ENCODE measurements around the gene KIFBP. TPM values are rescaled to one million over a fixed set of nuclear protein-coding genes. Genes with fewer than 3 reads are reported as not detected.
"Not testable (repeated sequence)": the region's sequence is repeated elsewhere in the genome, so short reads cannot be mapped to it uniquely, and the experiment has no call there.

The KIFBP gene
- total and polyA plus RNA-seq, 2 donors (not counting 1 experiment from before 2014, with no cell fraction given), result 29.7 to 62.0 TPM

DNA sequence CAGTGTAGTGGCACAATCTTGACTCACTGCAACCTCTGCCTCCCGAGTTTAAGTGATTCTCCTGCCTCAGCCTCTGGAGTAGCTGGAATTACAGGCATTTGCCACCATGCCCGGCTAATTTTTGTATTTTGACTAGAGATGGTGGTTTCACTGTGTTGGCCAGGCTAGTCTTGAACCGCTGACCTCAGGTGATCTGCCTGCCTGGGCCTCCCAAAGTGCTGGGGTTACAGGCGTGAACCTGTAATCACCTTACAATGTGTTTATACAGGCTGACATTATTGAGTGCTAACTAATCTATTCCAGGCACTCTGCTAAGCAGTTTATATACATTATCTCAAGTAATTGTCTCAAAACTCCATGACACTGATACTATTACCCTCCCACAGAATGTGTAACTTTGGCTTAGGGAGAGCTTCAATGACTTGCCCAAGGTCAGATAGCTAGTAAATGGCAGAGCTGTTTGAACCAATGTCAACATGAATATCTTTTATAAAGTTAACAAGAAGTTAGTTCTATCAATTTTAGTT lies 36.8 kb downstream of the KIFBP start:
- Histone ChIP-seq H3K4me1 (ENCODE audit: control insufficient read depth, extremely low read depth, insufficient read depth, low read length) (no peaks in the 10 kb centered on the region), H3K9me3 (ENCODE audit: control insufficient read depth, insufficient read depth, low read depth, low read length) (no peaks in the 10 kb centered on the region)
- TF ChIP-seq EZH2 (IDR thresholded peaks at IDR 0.05; ENCODE audit: low read length, missing control alignments) (no peak), CTCF (conservative IDR thresholded peaks at IDR 0.05 in 1 of 2, IDR thresholded peaks at IDR 0.05 in 1 of 2; ENCODE audit: low read depth in 1 of 2, low read length in 2 of 2) (no peak)

GRCh38 chr10:69033256-69033655 lies 44.7 kb downstream of the KIFBP start:
- no peaks in the 10 kb centered on the region for H3K9me3 ChIP-seq (ENCODE audit: control insufficient read depth, insufficient read depth, low read depth, low read length)
- no peak overlapping the region for H3K4me3 ChIP-seq (replicated peaks in 1 of 4; ENCODE audit: control extremely low read depth in 1 of 4, insufficient read depth in 1 of 4, low read depth in 3 of 4, low read length in 4 of 4)
- H3K9ac ChIP-seq (ENCODE audit: insufficient read depth, low read length), result no peak overlapping the region
- H3K4me1 ChIP-seq (ENCODE audit: control insufficient read depth, extremely low read depth, insufficient read depth, low read length), result no peaks in the 10 kb centered on the region
- no peak for DNase-seq (ENCODE audit: low read depth in 2 of 2)
- H4K20me1 ChIP-seq (ENCODE audit: control insufficient read depth, extremely low read depth, insufficient read depth, low read length), result no peaks in the 10 kb centered on the region
- no peaks in the 10 kb centered on the region for H3K27me3 ChIP-seq (ENCODE audit: control insufficient read depth, insufficient read depth, low read length)
- H2AFZ ChIP-seq (ENCODE audit: low read length), result no peak overlapping the region
- H3K79me2 ChIP-seq (ENCODE audit: control insufficient read depth, insufficient read depth, low read length), result no peaks in the 10 kb centered on the region
- H3K27ac ChIP-seq (ENCODE audit: insufficient read depth, low read length), result no peak overlapping the region
- H3K36me3 ChIP-seq (ENCODE audit: control insufficient read depth, insufficient read depth, low read length), result no peaks in the 10 kb centered on the region
- TF ChIP-seq EZH2 (IDR thresholded peaks at IDR 0.05; ENCODE audit: low read length, missing control alignments) (no peak), CTCF (conservative IDR thresholded peaks at IDR 0.05 in 1 of 2, IDR thresholded peaks at IDR 0.05 in 1 of 2; ENCODE audit: low read depth in 1 of 2, low read length in 2 of 2) (no peak)
- no peak overlapping the region for H3K4me2 ChIP-seq (ENCODE audit: extremely low read depth, insufficient read depth, low read length)

More for the DNA sequence above, 36.8 kb downstream of the KIFBP start:
- no peaks in the 10 kb centered on the region for H3K79me2 ChIP-seq (ENCODE audit: control insufficient read depth, insufficient read depth, low read length)
- H3K9ac ChIP-seq (ENCODE audit: insufficient read depth, low read length), result no peak overlapping the region
- no peaks in the 10 kb centered on the region for H3K27me3 ChIP-seq (ENCODE audit: control insufficient read depth, insufficient read depth, low read length)
- H3K4me3 ChIP-seq (replicated peaks in 1 of 4; ENCODE audit: control extremely low read depth in 1 of 4, insufficient read depth in 1 of 4, low read depth in 3 of 4, low read length in 4 of 4), result no peak overlapping the region
- no peaks in the 10 kb centered on the region for H4K20me1 ChIP-seq (ENCODE audit: control insufficient read depth, extremely low read depth, insufficient read depth, low read length)
- no peak overlapping the region for H3K4me2 ChIP-seq (ENCODE audit: extremely low read depth, insufficient read depth, low read length)
- H3K36me3 ChIP-seq (ENCODE audit: control insufficient read depth, insufficient read depth, low read length), result peaks cover 2% of the 10 kb centered on the region
- DNase-seq (ENCODE audit: low read depth in 2 of 2), result no peak
- no peak overlapping the region for H3K27ac ChIP-seq (ENCODE audit: insufficient read depth, low read length)
- H2AFZ ChIP-seq (ENCODE audit: low read length), result no peak overlapping the region

DNA sequence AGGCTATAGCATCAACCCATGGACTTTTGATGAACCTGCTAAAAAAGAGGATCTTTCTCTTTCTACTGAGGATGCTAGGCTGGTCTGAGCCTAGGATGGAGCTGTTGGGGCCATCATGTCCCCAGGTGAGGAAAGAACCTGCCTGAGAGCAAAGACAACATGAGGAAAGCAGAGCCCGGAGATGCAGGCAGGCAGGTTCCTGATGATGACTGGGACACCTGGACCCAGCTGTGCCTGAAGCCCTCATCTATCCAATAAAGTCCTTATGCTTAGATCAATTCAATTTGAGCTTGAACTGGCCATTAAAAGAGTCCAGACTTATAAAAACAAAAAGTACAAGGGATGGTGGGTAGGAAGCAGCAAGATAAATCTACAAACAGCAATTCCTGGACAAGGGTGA lies 48.9 kb downstream of the KIFBP start:
- no peak overlapping the region for H3K4me3 ChIP-seq (replicated peaks in 1 of 4; ENCODE audit: control extremely low read depth in 1 of 4, insufficient read depth in 1 of 4, low read depth in 3 of 4, low read length in 4 of 4)
- H3K36me3 ChIP-seq (ENCODE audit: control insufficient read depth, insufficient read depth, low read length), result no peaks in the 10 kb centered on the region
- no peaks in the 10 kb centered on the region for H3K27me3 ChIP-seq (ENCODE audit: control insufficient read depth, insufficient read depth, low read length)

GRCh38 chr10:69040904-69041303 lies 52.3 kb downstream of the KIFBP start:
- not testable (repeated sequence) for H3K9me3 ChIP-seq (ENCODE audit: control insufficient read depth, insufficient read depth, low read depth, low read length); H3K4me3 ChIP-seq (replicated peaks in 1 of 4; ENCODE audit: control extremely low read depth in 1 of 4, insufficient read depth in 1 of 4, low read depth in 3 of 4, low read length in 4 of 4); H2AFZ ChIP-seq (ENCODE audit: low read length); DNase-seq (ENCODE audit: low read depth in 2 of 2); H3K27me3 ChIP-seq (ENCODE audit: control insufficient read depth, insufficient read depth, low read length); H3K9ac ChIP-seq (ENCODE audit: insufficient read depth, low read length); H4K20me1 ChIP-seq (ENCODE audit: control insufficient read depth, extremely low read depth, insufficient read depth, low read length); H3K27ac ChIP-seq (ENCODE audit: insufficient read depth, low read length); H3K4me1 ChIP-seq (ENCODE audit: control insufficient read depth, extremely low read depth, insufficient read depth, low read length); H3K79me2 ChIP-seq (ENCODE audit: control insufficient read depth, insufficient read depth, low read length); H3K4me2 ChIP-seq (ENCODE audit: extremely low read depth, insufficient read depth, low read length); H3K36me3 ChIP-seq (ENCODE audit: control insufficient read depth, insufficient read depth, low read length)

More for the DNA sequence above, 48.9 kb downstream of the KIFBP start:
- no peak overlapping the region for H3K9ac ChIP-seq (ENCODE audit: insufficient read depth, low read length)
- no peak overlapping the region for H3K4me2 ChIP-seq (ENCODE audit: extremely low read depth, insufficient read depth, low read length)
- no peaks in the 10 kb centered on the region for H3K79me2 ChIP-seq (ENCODE audit: control insufficient read depth, insufficient read depth, low read length)
- no peaks in the 10 kb centered on the region for H4K20me1 ChIP-seq (ENCODE audit: control insufficient read depth, extremely low read depth, insufficient read depth, low read length)
- H3K9me3 ChIP-seq (ENCODE audit: control insufficient read depth, insufficient read depth, low read depth, low read length), result no peaks in the 10 kb centered on the region
- TF ChIP-seq EZH2 (IDR thresholded peaks at IDR 0.05; ENCODE audit: low read length, missing control alignments), result no peak
- no peak for TF ChIP-seq CTCF (conservative IDR thresholded peaks at IDR 0.05 in 1 of 2, IDR thresholded peaks at IDR 0.05 in 1 of 2; ENCODE audit: low read depth in 1 of 2, low read length in 2 of 2)
- no peak for DNase-seq (ENCODE audit: low read depth in 2 of 2)
- H3K4me1 ChIP-seq (ENCODE audit: control insufficient read depth, extremely low read depth, insufficient read depth, low read length), result no peaks in the 10 kb centered on the region
- no peak overlapping the region for H3K27ac ChIP-seq (ENCODE audit: insufficient read depth, low read length)
- no peak overlapping the region for H2AFZ ChIP-seq (ENCODE audit: low read length)
